GM23338 (cell line): ENCODE data around the gene ASCL1. TPM values are rescaled to one million over a fixed set of nuclear protein-coding genes. Genes with fewer than 3 reads are reported as not detected.

Experiments
- CREB1 ChIP-seq: fragments of 250-450 bp; sonication (Bioruptor Pico); IDR thresholded peaks from 2 replicates; pipeline ENCODE4 v1.5.0; 2020; ENCODE audit warnings: low read depth, mild to moderate bottlenecking, moderate library complexity
- STAT1 ChIP-seq: IDR thresholded peaks from one replicate; pipeline ENCODE4 v1.6.1; 2016; ENCODE audit warnings: antibody characterized with exemption; ENCODE audit not compliant: unreplicated experiment
- ZNF462 ChIP-seq: fragments of 250-450 bp; sonication (Bioruptor Pico); IDR thresholded peaks from 2 replicates; pipeline ENCODE4 v1.5.0; 2020; ENCODE audit warnings: mild to moderate bottlenecking, moderate library complexity
- polyA plus RNA-seq: library from polyadenylated mRNA; unstranded; fragments of >200 nt; fragmentation: Nextera tagmentation; extraction: Ambion mirVana; gene quantifications from 2 replicates; pipeline ENCODE4 v1.2.1, GENCODE V29; 2016
- total RNA-seq: library from RNA; depleted of rRNA; stranded (reverse); fragments of >200 nt; shearing (Covaris generic); gene quantifications from 2 replicates; pipeline ENCODE4 v1.2.3, GENCODE V29; 2014
- TF ChIP-seq, protein P1 (sequence below): IDR thresholded peaks from one replicate; pipeline ENCODE4 v1.6.1; 2018; ENCODE audit warnings: antibody characterized with exemption; ENCODE audit not compliant: unreplicated experiment
- TF ChIP-seq, protein P2 (sequence below): IDR thresholded peaks from 2 replicates; pipeline ENCODE4 v1.6.1; 2016; ENCODE audit warnings: antibody characterized with exemption

ASCL1 gene
- total and polyA plus RNA-seq, 2 experiments from 2014 or later = 0.37 TPM; not detected in 1

DNA sequence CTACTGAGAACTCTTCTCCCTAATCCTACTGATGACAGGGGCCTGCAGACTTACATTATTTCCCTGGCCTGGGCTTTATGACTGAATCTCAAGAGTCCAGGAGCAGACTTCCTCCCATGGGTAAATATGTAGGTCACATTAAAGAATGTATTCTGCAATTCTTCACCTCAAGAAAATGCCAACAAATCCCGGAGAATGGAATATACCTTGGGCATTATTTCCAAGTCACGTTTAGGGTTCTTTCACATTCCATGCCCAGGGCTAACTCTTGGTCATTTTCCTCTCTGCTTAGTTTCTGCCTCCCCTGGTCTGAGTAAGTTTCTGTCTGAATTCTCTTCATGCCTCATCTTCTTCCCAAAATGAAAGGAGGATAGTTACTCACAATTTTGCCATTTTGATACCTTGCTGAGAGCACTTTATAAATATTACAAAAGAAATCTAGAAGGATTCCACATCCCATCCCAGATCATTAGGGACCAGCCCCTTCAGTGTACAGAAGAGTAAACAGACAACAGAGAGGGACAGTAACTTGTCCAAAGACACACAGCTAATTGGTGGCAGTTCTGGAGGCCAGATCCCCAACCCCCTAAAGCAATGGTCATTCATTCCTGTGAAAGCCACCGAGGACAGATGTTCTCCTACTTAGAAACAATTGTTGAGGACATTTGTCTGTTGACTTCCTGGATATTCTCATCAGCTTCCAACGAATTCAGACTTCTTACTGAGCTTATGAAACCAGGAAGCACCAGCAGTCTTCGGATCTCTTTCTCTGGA is 41.0 kb upstream of the ASCL1 start (continued):
- TF ChIP-seq ZNF462 (CRISPR knock-in tag) (no peak), STAT1 (no peak), CREB1 (CRISPR knock-in tag) (no peak)
- TF ChIP-seq, protein P1, sequence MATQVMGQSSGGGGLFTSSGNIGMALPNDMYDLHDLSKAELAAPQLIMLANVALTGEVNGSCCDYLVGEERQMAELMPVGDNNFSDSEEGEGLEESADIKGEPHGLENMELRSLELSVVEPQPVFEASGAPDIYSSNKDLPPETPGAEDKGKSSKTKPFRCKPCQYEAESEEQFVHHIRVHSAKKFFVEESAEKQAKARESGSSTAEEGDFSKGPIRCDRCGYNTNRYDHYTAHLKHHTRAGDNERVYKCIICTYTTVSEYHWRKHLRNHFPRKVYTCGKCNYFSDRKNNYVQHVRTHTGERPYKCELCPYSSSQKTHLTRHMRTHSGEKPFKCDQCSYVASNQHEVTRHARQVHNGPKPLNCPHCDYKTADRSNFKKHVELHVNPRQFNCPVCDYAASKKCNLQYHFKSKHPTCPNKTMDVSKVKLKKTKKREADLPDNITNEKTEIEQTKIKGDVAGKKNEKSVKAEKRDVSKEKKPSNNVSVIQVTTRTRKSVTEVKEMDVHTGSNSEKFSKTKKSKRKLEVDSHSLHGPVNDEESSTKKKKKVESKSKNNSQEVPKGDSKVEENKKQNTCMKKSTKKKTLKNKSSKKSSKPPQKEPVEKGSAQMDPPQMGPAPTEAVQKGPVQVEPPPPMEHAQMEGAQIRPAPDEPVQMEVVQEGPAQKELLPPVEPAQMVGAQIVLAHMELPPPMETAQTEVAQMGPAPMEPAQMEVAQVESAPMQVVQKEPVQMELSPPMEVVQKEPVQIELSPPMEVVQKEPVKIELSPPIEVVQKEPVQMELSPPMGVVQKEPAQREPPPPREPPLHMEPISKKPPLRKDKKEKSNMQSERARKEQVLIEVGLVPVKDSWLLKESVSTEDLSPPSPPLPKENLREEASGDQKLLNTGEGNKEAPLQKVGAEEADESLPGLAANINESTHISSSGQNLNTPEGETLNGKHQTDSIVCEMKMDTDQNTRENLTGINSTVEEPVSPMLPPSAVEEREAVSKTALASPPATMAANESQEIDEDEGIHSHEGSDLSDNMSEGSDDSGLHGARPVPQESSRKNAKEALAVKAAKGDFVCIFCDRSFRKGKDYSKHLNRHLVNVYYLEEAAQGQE = no peak
- TF ChIP-seq, protein P2, sequence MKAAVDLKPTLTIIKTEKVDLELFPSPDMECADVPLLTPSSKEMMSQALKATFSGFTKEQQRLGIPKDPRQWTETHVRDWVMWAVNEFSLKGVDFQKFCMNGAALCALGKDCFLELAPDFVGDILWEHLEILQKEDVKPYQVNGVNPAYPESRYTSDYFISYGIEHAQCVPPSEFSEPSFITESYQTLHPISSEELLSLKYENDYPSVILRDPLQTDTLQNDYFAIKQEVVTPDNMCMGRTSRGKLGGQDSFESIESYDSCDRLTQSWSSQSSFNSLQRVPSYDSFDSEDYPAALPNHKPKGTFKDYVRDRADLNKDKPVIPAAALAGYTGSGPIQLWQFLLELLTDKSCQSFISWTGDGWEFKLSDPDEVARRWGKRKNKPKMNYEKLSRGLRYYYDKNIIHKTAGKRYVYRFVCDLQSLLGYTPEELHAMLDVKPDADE = no peak
